Myocyte (in vitro differentiated cells): ENCODE results near the gene ABCA13. TPM values are rescaled to one million over a fixed set of nuclear protein-coding genes. Genes with fewer than 3 reads are reported as not detected.
"Not testable (repeated sequence)": the region's sequence is repeated elsewhere in the genome, so short reads cannot be mapped to it uniquely, and the experiment has no call there.

Source experiments
- DNase-seq: peaks from one replicate; pipeline ENCODE4 v3.0.0-alpha.2; 2012; ENCODE audit warnings: low read depth
- total RNA-seq: library from RNA; depleted of rRNA; stranded (reverse); fragments of >200 nt; gene quantifications from 2 replicates; pipeline ENCODE4 v1.2.3, GENCODE V29; 2014

Gene ABCA13
- total RNA-seq, 1 donor from 2014 or later = 1.7 TPM

- no peak for DNase-seq
Measured at GRCh38 chr7:48173313-48173712, 2.1 kb downstream of the ABCA13 start.

GRCh38 chr7:48173756-48174382 lies 2.6 kb downstream of the ABCA13 start:
- no peak for DNase-seq

- DNase-seq = no peak
Measured at GRCh38 chr7:48175019-48175418, 3.8 kb downstream of the ABCA13 start.

- DNase-seq = no peak
Measured at GRCh38 chr7:48176356-48176893, 5.2 kb downstream of the ABCA13 start.

- DNase-seq = no peak
Measured at GRCh38 chr7:48177271-48177670, 6.0 kb downstream of the ABCA13 start.

GRCh38 chr7:48179496-48180030 lies 8.3 kb downstream of the ABCA13 start:
- DNase-seq = no peak

GRCh38 chr7:48180981-48181380 lies 9.7 kb downstream of the ABCA13 start:
- DNase-seq = peak; percentile 66

GRCh38 chr7:48182718-48183369 lies 11.6 kb downstream of the ABCA13 start:
- DNase-seq = peak; percentile 88

GRCh38 chr7:48183370-48183743 lies 12.1 kb downstream of the ABCA13 start:
- peak; percentile 72 for DNase-seq

GRCh38 chr7:48183965-48184364 lies 12.7 kb downstream of the ABCA13 start:
- no peak for DNase-seq

GRCh38 chr7:48188776-48189520 lies 17.7 kb downstream of the ABCA13 start:
- DNase-seq = peak; percentile 40

GRCh38 chr7:48192996-48193395 lies 21.7 kb downstream of the ABCA13 start:
- DNase-seq = no peak

- DNase-seq = no peak
Measured at GRCh38 chr7:48193421-48193820, 22.2 kb downstream of the ABCA13 start.

GRCh38 chr7:48200946-48201589 lies 29.8 kb downstream of the ABCA13 start:
- DNase-seq = not testable (repeated sequence)

GRCh38 chr7:48202916-48203315 lies 31.7 kb downstream of the ABCA13 start:
- DNase-seq = not testable (repeated sequence)

- no peak for DNase-seq
Measured at GRCh38 chr7:48207155-48207675, 36.0 kb downstream of the ABCA13 start.

- DNase-seq = no peak
Measured at GRCh38 chr7:48209004-48209600, 37.8 kb downstream of the ABCA13 start.

GRCh38 chr7:48213226-48213625 lies 42.0 kb downstream of the ABCA13 start:
- no peak for DNase-seq

GRCh38 chr7:48217266-48217665 lies 46.0 kb downstream of the ABCA13 start:
- no peak for DNase-seq

- no peak for DNase-seq
Measured at GRCh38 chr7:48217753-48218152, 46.5 kb downstream of the ABCA13 start.

- DNase-seq = no peak
Measured at GRCh38 chr7:48224042-48224441, 52.8 kb downstream of the ABCA13 start.
